Left lung (tissue), 10 donors: ENCODE measurements around the gene TRIM56. TPM values are rescaled to one million over a fixed set of nuclear protein-coding genes. Genes with fewer than 3 reads are reported as not detected.
"Not testable (repeated sequence)": the region's sequence is repeated elsewhere in the genome, so short reads cannot be mapped to it uniquely, and the experiment has no call there.

ENCODE experiments used
- ATAC-seq: fragments of 200-7000 bp; cut with Tn5 transposase; one replicate; pipeline ENCODE4 v1.9.1; 2020; ENCODE audit warnings: moderate library complexity
- DNase-seq, 4 donors: peaks; one replicate each; pipeline ENCODE4 v3.0.0-alpha.2; 2013 to 2020
- H3K27ac ChIP-seq, 2 donors: fragments of 200-600 bp; sonication (generic) in 1 of 2; one replicate each; pipeline versions ENCODE4 v1.5.0 to v1.8.0; 2020 to 2021
- H3K27me3 ChIP-seq, 2 donors: fragments of 200-600 bp; sonication (generic) in 1 of 2; one replicate each; pipeline versions ENCODE4 v1.5.0 to v1.8.0; 2020 to 2021
- H3K36me3 ChIP-seq, 2 donors: fragments of 200-600 bp; sonication (generic) in 1 of 2; one replicate each; pipeline versions ENCODE4 v1.5.0 to v1.8.0; 2020 to 2021
- H3K4me1 ChIP-seq, 2 donors: fragments of 200-600 bp; one replicate each; pipeline ENCODE4 v1.8.0; 2021
- H3K4me3 ChIP-seq, 2 donors: fragments of 200-600 bp; sonication (generic) in 1 of 2; one replicate each; pipeline versions ENCODE4 v1.5.0 to v1.8.0; 2020 to 2021; ENCODE audit warnings: mild to moderate bottlenecking in 1 of 2
- H3K9me3 ChIP-seq, 2 donors: fragments of 200-600 bp; sonication (generic) in 1 of 2; one replicate each; pipeline versions ENCODE4 v1.5.0 to v1.8.0; 2020 to 2021
- intact Hi-C, 2 donors: fragments of 100-400 bp; cut with DNase I; formaldehyde crosslinking; loops; one replicate each; pipeline versions ENCODE4 v1.11.2 to v1.14.2; 2022
- polyA plus RNA-seq, 6 donors: library from polyadenylated mRNA; unstranded; fragments of 120-200 nt; gene quantifications; one replicate each; pipeline ENCODE4 v1.2.1, GENCODE V29; 2013; ENCODE audit not compliant: insufficient read length in 6 of 6
- total RNA-seq, 2 donors: library from RNA; stranded (reverse); fragmentation: NEBNext Ultra II Directional; extraction: Animal tissue kit (Norgen Biotek cat#: 25700); gene quantifications; one replicate each; pipeline ENCODE4 v1.2.1, GENCODE V29; 2021
- TF ChIP-seq, protein P1 (sequence below), 2 donors: fragments of 200-600 bp; sonication (generic) in 1 of 2; IDR thresholded peaks; one replicate each; pipeline versions ENCODE4 v1.5.0 to v1.8.0; 2021; ENCODE audit warnings: antibody characterized with exemption in 2 of 2
- donor health status: DM: no; HTN: yes; CAD: no.
- donor health status: DM: no; HTN: no; CAD: no.

Gene TRIM56
- total and polyA plus RNA-seq, 8 donors = 23.4 to 55.6 (median 26.9) TPM

DNA sequence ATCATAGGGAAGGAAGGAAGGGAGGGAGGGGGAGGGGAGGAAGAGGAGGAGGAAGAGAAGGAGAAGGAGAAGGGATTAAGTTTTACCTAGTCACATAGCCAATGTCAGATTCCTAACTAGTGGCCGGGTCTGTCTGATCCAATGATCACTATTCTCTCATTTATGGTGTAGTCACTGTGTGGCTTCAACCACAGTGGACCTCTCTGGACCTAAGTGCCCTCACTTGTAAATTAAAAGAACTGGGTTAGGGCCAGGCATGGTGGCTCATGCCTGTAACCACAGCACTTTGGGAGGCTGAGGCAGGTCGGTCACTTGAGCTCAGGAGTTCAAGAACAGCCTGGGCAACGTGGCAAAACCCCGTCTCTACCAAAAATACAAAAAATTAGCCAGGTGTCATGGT is 35.0 kb downstream of the TRIM56 start:
- H3K4me3 ChIP-seq = no peak overlapping the region
- H3K27me3 ChIP-seq = peaks cover 0 to 31% of the 10 kb centered on the region in 2 donors
- DNase-seq = no peak
- H3K36me3 ChIP-seq = no peaks in the 10 kb centered on the region
- TF ChIP-seq, protein P1, sequence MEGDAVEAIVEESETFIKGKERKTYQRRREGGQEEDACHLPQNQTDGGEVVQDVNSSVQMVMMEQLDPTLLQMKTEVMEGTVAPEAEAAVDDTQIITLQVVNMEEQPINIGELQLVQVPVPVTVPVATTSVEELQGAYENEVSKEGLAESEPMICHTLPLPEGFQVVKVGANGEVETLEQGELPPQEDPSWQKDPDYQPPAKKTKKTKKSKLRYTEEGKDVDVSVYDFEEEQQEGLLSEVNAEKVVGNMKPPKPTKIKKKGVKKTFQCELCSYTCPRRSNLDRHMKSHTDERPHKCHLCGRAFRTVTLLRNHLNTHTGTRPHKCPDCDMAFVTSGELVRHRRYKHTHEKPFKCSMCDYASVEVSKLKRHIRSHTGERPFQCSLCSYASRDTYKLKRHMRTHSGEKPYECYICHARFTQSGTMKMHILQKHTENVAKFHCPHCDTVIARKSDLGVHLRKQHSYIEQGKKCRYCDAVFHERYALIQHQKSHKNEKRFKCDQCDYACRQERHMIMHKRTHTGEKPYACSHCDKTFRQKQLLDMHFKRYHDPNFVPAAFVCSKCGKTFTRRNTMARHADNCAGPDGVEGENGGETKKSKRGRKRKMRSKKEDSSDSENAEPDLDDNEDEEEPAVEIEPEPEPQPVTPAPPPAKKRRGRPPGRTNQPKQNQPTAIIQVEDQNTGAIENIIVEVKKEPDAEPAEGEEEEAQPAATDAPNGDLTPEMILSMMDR (IDR thresholded peaks at IDR 0.05) = no peak
- ATAC-seq = no peak
- no peaks in the 10 kb centered on the region for H3K9me3 ChIP-seq
- no peak overlapping the region for H3K27ac ChIP-seq
- intact Hi-C loops = no loop called here
- peaks cover 8 to 52% of the 10 kb centered on the region in 2 donors for H3K4me1 ChIP-seq

DNA sequence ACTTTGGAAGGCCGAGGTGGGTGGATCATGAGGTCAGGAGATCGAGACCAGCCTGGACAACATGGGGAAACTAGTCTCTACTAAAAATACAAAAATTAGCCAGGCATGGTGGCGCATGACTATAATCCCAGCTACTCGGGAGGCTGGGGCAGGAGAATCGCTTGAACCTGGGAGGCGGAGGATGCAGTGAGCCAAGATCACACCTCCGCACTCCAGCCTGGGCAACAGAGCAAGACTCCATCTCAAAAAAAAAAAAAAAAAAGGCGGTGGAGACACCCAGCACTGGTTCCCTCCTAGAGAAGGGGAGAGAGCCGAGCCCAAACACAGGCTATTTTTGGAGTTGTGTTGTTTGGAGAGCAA is 36.3 kb downstream of the TRIM56 start:
- H3K9me3 ChIP-seq, ATAC-seq, DNase-seq, intact Hi-C loops, H3K36me3 ChIP-seq, H3K4me3 ChIP-seq: not testable (repeated sequence)
- peaks cover 15 to 65% of the 10 kb centered on the region in 2 donors for H3K4me1 ChIP-seq
- H3K27ac ChIP-seq = peak overlapping the region; percentile 74 to 84
- H3K27me3 ChIP-seq = peaks cover 0 to 44% of the 10 kb centered on the region in 2 donors

DNA sequence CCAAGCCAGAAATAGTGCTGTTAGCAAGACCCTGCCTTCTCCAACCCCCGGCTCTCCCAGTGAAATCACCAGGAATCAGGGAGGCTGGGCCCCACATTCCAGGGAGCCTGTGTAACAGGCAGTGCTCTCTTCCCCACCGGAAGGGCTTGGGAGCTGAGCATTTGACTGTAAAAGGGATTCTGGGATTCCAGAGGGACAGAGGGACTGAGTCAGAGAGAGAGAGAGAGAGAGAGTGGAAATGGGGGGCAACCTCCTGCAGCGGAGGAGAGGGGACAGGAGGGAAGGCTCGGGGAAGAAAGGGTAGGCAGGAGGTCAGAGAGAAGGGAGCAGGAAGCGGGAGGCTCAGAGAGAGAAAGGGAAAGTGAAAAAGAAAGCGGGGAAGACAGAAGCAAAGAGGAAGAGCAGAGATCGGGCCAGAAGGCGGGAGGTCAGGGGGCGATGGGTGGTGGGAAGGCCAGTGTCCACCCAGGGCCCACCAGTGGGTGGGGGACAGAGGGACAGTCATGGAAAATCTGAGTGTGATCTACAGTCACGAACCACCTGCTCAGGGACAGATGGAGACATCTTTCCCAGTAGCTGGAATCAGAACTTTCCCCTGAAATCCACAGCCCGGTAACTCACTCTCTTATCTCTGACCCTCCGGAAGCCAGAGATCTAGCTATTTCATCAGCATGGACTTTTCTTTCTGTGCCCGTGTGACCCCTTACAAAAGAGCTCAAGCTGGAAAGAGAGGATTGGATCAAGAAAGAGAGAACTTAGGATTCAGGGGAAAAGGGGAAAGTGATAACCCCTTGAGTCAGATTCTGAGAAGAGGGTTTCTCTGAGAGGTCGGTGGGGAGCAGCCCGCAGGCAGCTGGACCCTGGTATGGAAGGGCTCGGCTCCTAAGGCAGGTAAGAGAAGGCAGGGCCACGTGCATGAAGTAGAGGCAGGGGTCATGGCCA is 37.0 kb downstream of the TRIM56 start:
- TF ChIP-seq, protein P1 (IDR thresholded peaks at IDR 0.05) = no peak
- Histone ChIP-seq H3K27ac (peak overlapping the region; percentile 74 to 84), H3K27me3 (peaks cover 0 to 51% of the 10 kb centered on the region in 2 donors), H3K4me3 (peak overlapping the region; percentile 11 to 24), H3K36me3 (no peaks in the 10 kb centered on the region), H3K4me1 (peaks cover 17 to 71% of the 10 kb centered on the region in 2 donors), H3K9me3 (no peaks in the 10 kb centered on the region)
- ATAC-seq (peak; percentile 57), DNase-seq (peak in 3 of 4 donors; percentile 70 to 88 (median 75))
- intact Hi-C loops = no loop called here

DNA sequence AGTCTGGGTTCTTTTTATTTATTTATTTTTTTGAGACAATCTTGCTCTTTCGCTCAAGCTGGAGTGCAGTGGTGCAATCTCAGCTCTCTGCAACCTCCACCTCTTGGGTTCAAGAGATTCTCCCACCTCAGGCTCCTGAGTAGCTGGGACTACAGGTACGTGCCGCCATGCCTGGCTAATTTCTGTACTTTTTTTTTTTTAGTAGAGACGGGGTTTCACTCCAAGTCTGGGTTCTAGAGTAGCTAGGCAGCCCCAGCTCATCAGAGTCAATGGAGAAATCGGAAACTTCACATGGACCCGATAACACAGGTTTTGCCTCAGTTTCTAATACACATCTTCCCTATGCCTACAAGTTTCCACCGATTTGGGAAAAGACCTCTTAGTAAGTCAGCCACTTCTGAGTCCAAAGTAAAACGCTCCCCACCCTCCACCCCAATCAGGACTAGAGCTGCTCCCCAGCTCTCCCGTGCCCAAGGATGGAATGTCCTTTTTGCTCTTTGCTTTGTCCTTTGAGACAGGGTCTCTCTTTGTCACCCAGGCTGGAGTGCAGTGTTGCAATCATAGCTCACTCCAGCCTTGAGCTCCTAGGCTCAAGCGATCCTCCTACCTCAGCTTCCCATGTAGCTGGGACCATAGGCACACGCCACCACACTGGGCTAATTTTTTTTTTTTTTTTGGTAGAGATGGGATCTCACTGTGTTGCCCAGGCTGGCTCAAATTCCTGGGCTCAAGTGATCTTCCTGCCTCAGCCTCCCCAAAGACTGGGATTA is 37.8 kb downstream of the TRIM56 start:
- no peak overlapping the region for H3K4me3 ChIP-seq

DNA sequence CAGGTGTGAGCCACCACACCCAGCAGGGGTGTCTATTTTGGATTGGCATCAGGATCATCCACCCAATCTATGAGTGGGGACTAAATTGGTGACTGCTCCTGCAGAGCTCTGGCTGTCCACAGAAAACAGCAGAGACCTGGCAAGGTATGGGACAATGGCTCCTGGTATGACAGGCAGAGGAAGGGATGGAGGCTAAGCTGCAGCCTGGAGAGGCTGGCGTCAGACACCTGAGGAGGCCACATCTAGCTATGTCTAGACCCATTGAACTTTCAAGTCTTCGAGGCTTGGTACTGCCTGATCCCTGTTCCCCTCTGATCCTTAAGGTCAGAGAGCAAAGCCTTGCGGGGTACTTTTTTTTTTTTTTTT is 38.4 kb downstream of the TRIM56 start:
- ATAC-seq (no peak), DNase-seq (no peak)
- intact Hi-C loops = no loop called here
- TF ChIP-seq, protein P1 (IDR thresholded peaks at IDR 0.05) = no peak
- no peaks in the 10 kb centered on the region for H3K9me3 ChIP-seq
- no peak overlapping the region for H3K4me3 ChIP-seq
- H3K36me3 ChIP-seq = no peaks in the 10 kb centered on the region
- peaks cover 0 to 58% of the 10 kb centered on the region in 2 donors for H3K27me3 ChIP-seq
- H3K4me1 ChIP-seq = peaks cover 17 to 70% of the 10 kb centered on the region in 2 donors
- peak overlapping the region in 1 of 2 donors; percentile 74 for H3K27ac ChIP-seq

More for the DNA sequence above, 37.8 kb downstream of the TRIM56 start:
- ATAC-seq (no peak), DNase-seq (no peak)
- Histone ChIP-seq H3K27ac (peak overlapping the region; percentile 74 to 84), H3K4me1 (peaks cover 17 to 71% of the 10 kb centered on the region in 2 donors), H3K9me3 (no peaks in the 10 kb centered on the region), H3K36me3 (no peaks in the 10 kb centered on the region), H3K27me3 (peaks cover 0 to 58% of the 10 kb centered on the region in 2 donors)
- TF ChIP-seq, protein P1 (IDR thresholded peaks at IDR 0.05) = no peak
- intact Hi-C loops = no loop called here
